ENCODE results near the gene C1orf226.

DNA sequence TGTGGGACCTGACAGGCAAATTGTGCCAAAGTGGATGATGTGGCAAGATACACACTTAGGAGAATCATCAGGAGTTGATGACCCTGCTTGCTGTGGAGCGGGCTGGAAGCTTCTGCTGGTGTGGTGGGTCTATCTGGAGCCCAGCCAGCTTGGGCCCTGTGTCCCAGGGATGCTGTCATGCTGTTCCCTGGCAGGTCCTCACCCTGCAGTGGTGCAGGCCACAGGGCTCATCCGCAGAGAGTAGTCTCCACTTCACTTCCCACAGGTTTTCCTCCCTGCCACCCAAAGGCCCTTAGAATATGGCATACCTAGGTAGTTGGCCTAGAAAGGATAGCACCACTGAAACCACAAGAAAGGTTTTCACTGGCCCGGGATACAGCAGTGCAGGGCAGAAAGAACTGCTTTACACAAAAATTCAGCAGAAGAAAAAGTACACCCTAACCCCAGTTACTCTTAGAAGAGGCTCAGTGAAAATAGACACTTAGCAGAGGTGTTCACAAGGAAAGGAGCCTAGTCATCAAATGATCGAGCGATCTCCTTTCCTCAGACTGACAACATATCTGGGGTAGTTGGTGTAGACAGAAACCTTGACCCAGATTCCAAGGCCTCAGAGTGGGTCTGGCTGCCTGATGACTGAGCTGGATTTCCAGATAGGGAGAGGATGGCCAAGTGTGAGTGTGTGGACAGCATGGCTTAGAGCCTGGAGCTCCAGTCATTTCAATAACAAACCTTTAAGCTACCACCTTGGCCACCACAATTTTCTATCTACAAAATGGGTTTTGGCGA is 1.3 kb upstream of the C1orf226 start:
- TF ChIP-seq POLR2AphosphoS5 (IDR thresholded peaks at IDR 0.05; ENCODE audit: borderline replicate concordance, low read depth, low read length) (no peak), EZH2 (IDR thresholded peaks at IDR 0.05) (no peak), FOXP2 (optimal IDR thresholded peaks at IDR 0.05; ENCODE audit: control extremely low read depth, extremely low read length, insufficient read depth) (no peak)

Data from SK-N-MC (cell line).